HG03025 (cell line): ENCODE results near the gene CENPU.

Experiments used
- ATAC-seq: cut with Tn5 transposase; IDR thresholded peaks from one replicate; pipeline ENCODE4 v1.9.1; 2021; ENCODE audit warnings: mild to moderate bottlenecking, moderate library complexity; ENCODE audit not compliant: unreplicated experiment, low FRiP score

CENPU gene

DNA sequence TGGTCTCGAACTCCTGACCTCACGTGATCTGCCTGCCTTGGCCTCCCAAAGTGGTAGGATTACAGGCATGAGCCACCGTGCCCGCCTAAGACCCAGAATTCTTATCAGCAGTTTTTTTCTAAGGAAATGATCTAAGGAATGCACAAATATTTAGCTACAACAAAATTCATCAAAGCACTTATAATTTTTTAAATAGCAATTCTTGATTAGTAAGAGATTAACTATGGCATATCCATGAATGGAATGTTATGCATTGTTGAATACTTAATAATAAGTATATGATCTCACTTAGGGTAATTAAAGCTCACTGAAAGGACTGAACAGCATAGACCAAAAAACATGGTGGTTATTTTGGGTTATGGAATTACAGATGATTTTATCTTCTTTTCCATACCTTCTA lies 18.4 kb downstream of the CENPU start:
- ATAC-seq = no peak

DNA sequence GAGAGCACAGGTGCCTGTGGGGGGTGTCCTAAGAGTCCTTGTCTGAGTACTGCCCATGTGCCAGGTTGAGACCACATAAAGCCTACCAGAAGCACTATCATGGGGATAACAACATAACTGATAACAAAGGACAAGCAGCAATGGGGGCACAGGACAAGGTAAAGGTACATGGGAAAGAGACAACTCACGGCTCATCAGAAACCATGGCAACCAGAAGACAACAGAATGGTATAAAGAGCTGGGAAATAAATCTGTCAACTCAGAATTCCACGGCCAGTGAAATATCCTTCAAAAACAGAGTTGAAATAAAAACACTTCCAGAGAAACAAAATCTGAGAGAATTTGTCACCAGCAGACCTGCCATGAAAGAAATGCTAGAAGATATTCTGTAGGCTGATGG lies 20.0 kb downstream of the CENPU start:
- ATAC-seq = no peak

DNA sequence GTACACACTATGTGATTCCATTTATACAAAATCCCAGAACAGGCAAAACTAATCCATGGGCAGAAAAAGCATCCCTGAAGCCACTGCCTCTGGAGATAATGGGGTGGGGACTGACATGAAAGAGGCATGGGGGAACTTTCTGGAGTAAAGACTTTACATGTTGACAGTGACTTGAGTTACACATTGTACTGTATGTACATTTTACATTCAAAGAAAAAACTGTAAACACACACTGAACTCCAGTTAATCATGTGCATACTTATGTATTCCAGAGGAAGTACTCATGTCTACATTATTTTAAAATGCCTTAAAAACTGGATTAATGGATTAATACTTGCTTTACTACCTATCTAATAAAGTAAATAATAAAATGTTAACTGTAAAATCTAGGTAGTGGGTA lies 21.6 kb downstream of the CENPU start:
- ATAC-seq = no peak

DNA sequence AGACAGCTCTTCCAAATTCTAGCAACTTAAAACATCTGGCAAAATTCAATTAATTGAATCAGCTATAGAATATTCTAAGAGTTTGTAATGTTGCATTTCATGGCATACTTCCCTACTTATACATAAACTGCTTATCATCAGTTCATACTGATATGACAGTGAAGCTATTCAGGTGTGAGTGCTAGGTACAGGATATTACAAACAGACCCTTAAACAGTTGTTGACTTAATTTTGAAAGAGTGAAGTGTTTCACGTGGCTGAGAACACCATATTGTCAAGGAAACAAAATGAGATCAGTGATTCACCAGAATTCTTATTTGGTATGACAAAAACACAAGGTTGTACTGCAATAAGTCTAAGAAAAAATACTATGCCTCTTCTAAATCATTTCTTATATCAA lies 27.4 kb downstream of the CENPU start:
- ATAC-seq = no peak

DNA sequence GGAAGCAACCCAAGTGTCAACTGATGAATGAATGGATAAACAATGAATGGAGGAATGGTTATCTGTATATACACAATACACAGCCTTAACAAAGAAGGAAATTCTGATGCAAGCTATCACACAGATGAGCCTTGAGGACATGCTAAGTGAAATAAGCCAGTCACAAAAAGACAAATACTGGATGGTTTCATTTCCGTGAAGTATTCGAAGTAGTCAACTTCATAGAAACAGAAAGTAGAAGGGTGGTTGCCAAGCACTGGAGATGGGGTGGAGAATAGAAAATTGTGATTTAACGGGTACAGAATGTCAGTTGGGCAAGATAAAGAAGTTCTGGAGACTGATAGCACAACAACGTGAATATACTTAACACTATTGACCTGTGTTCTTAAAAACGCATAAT lies 28.2 kb downstream of the CENPU start:
- ATAC-seq = no peak

DNA sequence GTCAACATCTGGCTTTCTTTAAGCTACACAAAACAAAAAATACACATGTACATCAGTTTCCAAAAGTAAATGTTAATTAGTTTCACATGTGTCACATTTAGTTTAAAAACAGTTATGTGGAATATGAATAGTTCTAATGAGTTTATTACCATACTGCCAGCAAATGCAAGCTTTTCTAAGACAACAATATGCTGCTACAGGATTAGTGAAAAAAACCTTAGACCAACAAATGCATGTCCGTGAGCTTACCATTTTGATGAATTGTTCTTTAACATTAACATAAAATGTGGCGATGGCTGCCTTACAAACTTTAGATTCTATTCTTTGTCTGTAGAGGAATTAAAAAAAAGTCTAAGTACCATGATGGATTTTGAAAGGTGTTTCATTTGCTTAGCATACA lies 31.8 kb downstream of the CENPU start:
- ATAC-seq = no peak

DNA sequence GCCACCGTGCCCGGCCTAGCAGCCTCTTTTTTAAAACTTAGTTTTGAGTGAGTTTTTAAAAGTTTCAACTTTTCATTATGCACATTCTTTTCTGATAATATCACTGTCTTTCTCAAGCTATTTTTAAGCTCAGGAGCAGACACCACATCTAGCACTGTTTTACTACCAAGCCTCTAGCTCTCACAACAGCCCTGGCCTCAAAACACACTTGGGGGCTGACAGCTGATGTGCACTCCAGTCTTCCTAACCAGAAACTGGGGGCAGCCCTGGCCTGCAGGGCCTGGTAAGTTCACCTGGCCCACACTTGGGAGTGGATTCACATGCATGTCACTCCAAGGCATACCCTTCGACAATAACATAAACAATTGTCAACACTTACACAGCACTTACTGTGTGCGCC lies 34.0 kb downstream of the CENPU start:
- ATAC-seq = no peak

DNA sequence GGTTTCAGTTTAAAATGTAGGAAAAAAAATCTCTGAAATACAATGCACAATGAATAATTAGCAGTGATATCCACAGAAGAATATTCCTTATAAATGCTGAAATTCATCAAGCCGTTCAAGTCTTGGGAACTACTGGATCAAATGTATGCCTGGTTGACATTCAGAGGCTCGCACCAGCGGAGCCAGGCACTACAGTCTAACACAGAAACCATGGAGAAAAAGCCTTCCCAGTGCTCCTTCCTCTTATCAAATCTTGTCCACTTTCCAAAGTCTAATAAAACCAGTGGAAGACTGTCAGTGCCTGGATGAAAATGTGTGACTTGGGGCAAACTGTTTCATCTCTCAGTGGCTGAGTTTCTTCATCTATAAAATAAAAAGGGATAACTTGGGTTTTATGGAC lies 35.9 kb downstream of the CENPU start:
- no peak for ATAC-seq

DNA sequence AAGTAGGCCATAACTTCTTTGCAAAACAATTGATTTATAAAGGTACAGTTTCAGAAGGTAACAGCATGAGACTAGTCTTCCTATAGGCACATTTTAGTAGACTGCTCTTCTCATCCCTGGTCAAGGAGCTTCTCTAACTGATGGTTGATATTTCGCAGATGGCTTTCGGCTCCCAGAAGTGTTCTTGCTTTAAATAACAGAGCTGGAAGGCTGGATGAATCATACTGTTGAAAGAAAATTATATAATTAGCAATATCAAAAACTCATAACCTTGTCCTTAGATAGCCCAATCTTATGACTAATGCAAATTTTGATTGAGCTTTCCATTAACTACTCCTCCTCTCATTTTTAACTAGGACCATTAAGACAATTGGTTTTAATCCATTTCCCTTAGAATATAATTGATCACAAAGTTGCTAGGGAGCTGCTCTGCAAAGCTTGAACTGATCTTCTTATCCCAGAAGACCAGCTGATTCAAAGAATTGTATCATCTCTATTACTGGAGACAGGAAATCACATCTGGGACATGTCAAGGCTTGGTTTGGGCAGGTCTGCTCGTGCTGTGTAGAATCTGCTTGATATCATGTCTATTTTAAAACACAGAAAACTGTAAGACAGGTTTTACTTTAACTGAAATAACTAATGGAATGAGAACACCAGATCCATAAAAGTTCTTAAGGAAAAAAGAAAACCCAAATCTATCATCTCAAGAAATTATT lies 38.6 kb downstream of the CENPU start:
- ATAC-seq = no peak

DNA sequence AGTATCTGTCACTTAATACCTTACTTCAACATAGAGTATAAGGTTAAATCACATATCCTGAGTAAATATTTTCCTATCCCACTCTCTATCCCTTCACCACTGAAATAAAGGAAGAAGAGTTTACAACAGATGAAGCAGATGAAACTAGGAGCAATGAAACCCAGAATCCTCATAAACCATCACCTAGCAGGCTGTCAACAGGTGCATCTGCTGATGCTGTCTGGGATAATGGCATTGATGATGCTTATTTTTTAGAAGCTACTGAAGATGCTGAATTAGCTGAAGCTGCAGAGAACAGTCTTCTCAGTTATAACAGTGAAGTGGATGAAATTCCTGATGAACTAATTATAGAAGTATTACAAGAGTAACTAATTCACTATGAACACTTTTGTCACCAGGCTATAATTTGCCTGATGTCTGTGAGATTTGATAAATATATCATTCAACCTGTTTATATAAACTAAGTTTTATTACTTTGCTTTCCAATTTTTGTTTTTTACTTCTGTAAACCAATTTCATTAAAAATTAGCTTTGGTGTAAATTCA lies 39.4 kb downstream of the CENPU start:
- ATAC-seq = no peak

DNA sequence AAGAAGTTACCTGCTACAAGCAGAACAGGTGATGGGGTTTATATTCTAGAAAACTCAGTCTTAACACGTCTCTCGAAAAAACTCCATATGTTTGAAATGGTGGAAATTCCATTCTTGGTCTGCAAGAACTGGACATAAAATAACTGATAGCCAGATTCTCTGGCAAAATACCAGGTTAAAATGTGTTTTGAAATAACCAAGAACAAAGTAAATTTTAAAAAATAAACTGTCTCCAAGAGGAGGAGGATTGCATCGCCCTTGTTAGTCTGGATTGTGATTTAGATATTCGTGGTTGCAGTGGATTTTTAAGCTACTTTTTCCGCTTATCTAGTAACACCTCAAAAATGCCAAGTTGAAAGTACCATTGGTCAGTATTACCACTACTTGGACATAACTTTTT lies 40.8 kb downstream of the CENPU start:
- ATAC-seq = no peak

DNA sequence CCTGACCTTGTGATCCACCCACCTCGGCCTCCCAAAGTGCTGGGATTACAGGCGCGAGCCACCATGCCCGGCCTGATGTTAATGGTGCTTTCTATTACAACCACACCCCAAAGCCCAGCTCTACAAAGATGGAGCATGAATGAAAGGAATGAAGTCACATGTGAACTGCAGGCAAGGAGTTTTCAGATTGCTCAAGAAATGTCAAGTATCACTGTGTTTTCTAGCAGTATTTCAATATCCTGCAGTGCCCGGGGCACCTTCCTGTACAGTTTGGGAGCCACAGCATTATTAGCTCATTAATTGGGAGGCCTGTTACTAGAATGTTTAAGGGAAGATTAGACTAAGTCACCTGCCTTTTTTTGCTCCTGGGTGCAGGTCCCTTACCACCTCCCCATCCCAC lies 44.2 kb downstream of the CENPU start:
- no peak for ATAC-seq

DNA sequence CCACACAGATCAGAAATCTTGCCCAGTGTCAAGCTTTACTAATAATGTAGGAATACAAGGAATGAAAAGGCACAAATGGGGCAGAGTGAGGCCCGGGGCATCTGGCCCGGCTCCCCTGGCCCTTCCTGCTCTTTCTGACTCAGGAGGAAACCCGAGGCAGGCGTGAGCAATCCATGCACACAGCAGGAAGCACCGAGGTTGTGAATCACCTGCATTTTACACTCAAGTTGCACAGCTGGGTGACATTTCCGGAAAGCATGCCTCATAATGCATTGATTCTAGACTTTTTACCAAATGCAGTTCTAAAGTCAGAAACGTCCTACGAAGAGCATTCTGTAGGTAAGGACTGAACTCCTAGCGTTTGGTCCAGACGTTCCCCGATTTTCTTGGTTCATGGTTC lies 45.4 kb downstream of the CENPU start:
- ATAC-seq = no peak

DNA sequence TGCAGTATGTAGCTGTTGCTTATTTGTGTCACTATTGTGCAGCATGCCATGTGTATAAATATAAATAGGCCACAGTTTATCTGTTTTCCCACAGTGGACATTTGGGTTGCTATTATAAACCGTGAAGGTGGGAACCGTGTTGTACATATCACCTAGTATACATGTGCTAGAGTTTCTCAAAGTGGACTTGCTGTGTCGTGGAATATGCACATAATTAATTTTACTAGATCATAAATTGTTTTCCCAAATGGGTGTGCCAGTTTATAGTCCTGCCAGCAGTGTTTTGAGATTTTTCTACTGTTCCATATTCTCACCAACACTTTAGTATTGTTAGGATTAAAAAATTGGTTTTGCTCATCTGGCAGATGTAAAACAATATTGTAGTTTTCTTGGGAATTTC lies 45.9 kb downstream of the CENPU start:
- no peak for ATAC-seq

DNA sequence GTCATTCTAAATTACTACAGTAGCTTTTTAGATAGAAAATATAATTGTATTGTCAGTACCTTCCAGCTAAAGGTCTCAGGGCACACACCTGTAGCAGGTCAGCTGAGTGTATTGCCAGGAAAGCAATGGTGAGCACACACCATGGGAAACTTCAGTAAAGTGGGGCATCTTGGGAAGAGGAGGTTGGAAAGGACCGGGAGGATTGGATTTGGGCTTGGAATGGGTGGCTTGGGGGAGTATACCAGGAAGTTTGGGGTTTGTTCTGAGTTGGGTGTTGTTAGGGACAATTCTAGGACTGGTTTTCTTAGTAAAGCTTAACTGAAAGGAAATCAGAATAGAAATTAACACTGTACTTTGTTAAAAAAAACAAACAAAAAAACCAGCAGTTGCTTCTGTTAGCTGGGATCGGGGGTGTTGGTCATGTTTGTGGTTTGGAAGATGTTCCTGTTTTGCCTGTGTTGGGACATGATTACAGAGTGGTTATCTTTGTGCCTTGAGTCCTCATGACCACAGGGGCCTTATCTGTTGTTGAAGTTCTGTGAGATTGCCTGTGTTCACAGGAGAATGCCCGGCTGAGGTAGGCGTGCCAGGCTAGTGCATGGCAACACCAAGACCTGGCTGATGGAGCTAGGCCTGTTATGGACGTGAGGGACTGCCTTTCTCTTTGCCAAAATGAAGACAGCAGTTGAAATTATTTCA lies 49.3 kb downstream of the CENPU start:
- no peak for ATAC-seq

DNA sequence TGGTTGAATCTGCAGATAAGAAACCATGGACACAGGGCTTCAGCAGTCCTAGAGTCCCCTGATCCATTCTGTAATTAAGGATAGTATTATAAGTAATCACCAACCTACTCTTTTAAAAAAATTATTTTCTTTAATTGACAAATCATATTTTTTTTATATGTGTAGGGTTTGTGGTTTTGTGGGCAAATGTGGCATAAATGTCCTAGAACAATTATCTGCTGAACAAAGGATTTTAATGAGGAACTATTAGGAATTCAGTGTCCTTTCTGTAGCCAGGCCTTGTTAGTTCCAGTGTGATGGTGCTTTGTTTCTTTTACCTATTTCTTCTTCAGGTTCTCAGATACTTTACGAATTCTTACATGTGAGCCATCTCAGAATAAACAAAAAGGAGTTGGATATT lies 52.0 kb downstream of the CENPU start:
- ATAC-seq = no peak

DNA sequence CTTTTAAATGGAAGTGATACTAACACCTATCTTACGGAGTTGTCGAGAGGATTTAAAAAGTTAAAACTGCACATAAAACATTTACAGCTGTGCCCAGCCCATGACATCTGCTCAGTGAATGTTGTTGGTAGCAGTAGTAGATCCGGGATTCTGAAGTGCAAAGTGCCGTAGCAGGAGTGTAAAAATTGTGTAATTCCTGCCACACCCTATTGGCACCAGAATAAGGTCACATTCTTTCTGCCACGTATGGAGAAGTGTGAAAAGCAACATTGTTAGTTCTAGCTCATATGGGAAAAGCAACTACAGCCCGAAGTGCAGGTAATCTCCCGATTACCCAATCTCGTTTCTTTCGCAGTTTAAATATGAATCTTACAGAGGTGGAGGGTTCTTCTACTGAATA lies 53.2 kb downstream of the CENPU start:
- ATAC-seq = no peak

DNA sequence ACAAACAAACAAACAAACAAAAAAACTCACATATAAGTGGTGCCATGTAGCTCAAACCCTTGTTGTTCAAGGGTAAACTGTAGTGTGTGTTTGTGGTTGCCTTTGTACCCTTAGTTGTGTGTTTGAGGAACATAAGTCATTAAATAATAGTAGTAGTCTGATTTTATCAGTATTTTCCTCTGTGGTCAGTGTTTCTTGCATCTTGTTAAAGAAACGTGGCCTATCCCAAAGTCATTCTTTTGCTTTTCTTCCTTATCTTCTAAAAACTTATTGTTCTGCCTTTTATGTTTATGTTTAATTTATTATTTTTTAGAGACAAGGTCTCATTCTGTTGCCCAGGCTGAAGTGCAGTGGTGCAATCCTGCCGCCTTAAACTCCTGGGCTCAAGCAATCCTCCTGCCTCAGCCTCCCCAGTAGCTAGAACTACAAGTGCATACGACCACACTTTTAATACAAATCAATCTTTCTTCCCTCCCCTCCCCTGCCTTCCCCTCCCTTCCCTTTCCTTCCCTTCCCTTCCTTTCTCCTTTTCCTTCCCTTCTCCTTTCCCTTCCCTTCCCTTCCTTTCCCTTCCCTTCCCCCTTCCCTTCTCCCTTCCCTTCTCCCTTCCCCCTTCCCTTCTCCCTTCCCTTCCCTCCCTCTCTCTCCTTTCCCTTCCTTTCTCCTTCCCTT lies 57.9 kb downstream of the CENPU start:
- no peak for ATAC-seq

DNA sequence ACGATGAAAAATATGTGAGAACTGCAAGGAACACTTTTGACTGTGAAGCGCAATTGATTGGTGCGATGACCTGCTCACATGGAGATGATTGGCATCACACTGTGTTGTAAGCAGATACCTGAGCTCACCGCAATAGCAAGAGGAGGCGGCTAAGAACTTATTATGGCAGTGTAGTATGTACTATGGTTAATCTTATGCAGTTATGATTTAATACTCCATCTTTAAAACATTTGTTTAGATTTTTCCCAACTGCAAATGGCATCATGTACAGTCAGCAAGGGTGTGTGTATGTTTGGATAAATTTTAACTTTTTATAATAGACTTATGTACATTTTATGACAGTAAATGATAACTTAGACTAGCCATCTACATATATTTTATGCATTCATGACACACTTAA lies 58.9 kb downstream of the CENPU start:
- ATAC-seq = no peak

DNA sequence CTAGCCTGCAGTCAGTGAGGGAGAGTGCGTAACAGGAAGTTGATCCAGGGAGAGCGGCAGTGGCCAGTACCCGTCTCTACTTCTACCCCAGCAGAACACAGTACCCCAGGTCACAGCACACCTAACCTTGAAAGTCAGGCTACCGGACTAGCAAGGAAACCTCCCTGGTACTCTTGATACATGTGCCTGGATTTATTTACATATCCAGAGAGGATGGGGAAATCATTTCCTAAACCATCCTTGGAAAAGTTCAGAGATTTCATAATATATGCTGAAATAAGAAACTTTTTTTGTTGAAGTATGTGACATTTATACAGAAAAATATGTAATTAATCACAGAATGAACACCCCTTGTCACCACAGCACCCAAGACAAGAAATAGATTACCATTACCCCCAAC lies 59.9 kb downstream of the CENPU start:
- no peak for ATAC-seq

DNA sequence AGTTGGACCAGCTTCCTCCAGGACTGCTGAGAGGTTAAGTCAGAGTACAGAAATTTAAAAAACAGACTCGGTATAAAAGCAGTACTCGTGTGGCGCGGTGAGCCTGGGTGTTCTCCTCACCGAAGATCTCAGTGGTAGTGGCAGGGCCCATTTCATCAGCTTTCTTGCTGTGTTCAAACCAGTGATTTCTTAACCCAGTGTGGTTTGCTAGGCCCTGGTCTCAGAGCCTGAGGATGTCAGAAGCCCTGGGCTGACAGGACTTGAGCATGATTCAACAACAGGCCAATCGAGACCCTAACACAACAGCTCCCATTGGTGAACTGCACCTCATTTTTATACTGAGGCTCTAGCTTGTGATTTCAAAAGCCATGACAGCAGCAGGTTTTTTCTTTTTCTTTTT lies 61.2 kb downstream of the CENPU start:
- ATAC-seq = no peak

DNA sequence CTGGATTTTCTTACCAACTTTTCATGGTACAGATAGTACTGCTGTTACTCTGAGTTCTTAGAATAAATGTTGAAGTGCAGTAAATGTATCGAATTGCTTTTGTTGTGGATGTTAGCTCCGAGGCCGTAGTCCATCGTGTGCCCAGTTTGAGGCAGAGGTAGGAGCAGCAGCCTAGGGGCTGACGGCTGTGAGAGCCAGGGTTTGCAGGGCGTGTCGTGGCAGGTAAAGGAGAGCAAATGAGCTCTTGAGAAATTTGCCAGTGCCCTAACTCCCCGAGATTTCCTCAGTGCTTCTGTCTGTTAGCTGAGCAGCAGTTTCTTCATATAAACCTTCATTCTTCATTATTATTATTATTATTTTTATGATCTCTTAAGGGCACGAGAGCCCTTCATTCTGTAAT lies 62.8 kb downstream of the CENPU start:
- no peak for ATAC-seq
